B cell (primary cell): ENCODE results near the gene CD34. TPM values are rescaled to one million over a fixed set of nuclear protein-coding genes. Genes with fewer than 3 reads are reported as not detected.

Source experiments
- ATAC-seq: fragments of 200-7000 bp; cut with Tn5 transposase; one replicate; pipeline ENCODE4 v1.10.0; 2021; ENCODE audit warnings: low read depth, mild to moderate bottlenecking, moderate number of reproducible peaks, moderate library complexity
- CTCF ChIA-PET: fragments of 350-600 bp; sonication (Branson Sonifier 250); formaldehyde crosslinking; loops from one replicate; lab custom pipeline; 2021; ENCODE audit warnings: antibody characterized with exemption, inconsistent platforms; lab: Charles Lee
- POLR2A ChIA-PET: fragments of 350-600 bp; sonication (Branson Sonifier 250); formaldehyde crosslinking; loops from one replicate; lab custom pipeline; 2021; ENCODE audit warnings: antibody characterized with exemption; lab: Charles Lee
- DNase-seq: peaks from one replicate; pipeline ENCODE4 v3.0.0; 2013
- H2AFZ ChIP-seq: 2 replicates; pipeline ENCODE4 v1.6.1; 2012; ENCODE audit warnings: mild to moderate bottlenecking, low read depth, low read length; ENCODE audit not compliant: insufficient read depth, poor library complexity, severe bottlenecking
- H3K27ac ChIP-seq, 2 donors: 1 replicate in 1 of 2; 2 replicates in 1 of 2; pipeline ENCODE4 v1.5.1; 2012 to 2013; ENCODE audit warnings: low read length in 2 of 2, mild to moderate bottlenecking in 2 of 2, moderate library complexity in 1 of 2
- H3K27me3 ChIP-seq, 4 experiments: fragments of 200-600 bp in 1 of 4; sonication (generic) in 1 of 4; replicated peaks in 1 of 4; 1 replicate in 2 of 4; 2 replicates in 2 of 4; pipeline versions ENCODE4 v1.6.1 to v1.7.0; 2013 to 2016; ENCODE audit warnings: low read length in 3 of 4, mild to moderate bottlenecking in 2 of 4, mixed read lengths in 1 of 4, moderate library complexity in 1 of 4; ENCODE audit not compliant: insufficient read depth in 4 of 4, control insufficient read depth in 3 of 4; ENCODE audit errors: control extremely low read depth in 1 of 4
- H3K36me3 ChIP-seq, 2 experiments: replicated peaks in 1 of 2; 1 replicate in 1 of 2; 2 replicates in 1 of 2; pipeline versions ENCODE4 v1.6.1 to v1.7.1; 2013; ENCODE audit warnings: low read length in 1 of 2; ENCODE audit not compliant: insufficient read depth in 2 of 2, control insufficient read depth in 1 of 2; ENCODE audit errors: control extremely low read depth in 1 of 2, extremely low read depth in 1 of 2
- H3K4me1 ChIP-seq, 2 donors: fragments of 200-600 bp in 1 of 2; sonication (generic) in 1 of 2; 1 replicate in 1 of 2; 2 replicates in 1 of 2; pipeline versions ENCODE4 v1.5.1 to v1.6.1; 2013 to 2017; ENCODE audit warnings: low read length in 2 of 2; ENCODE audit not compliant: control insufficient read depth in 2 of 2, insufficient read depth in 2 of 2
- H3K4me2 ChIP-seq: replicated peaks from 2 replicates; pipeline ENCODE3; 2012; ENCODE audit warnings: mild to moderate bottlenecking, low read depth, low read length; ENCODE audit not compliant: poor library complexity, severe bottlenecking
- H3K4me3 ChIP-seq, 5 experiments: fragments of 200-600 bp in 1 of 5; sonication (generic) in 1 of 5; 1 replicate in 3 of 5; 2 replicates in 2 of 5; pipeline versions ENCODE4 v1.5.1 to v1.7.0; 2011 to 2016; ENCODE audit warnings: low read length in 4 of 5, mild to moderate bottlenecking in 4 of 5, low read depth in 2 of 5, control low read depth in 1 of 5, moderate library complexity in 1 of 5; ENCODE audit not compliant: insufficient read depth in 1 of 5; ENCODE audit errors: control extremely low read depth in 1 of 5, extremely low read depth in 1 of 5
- H3K79me2 ChIP-seq: fragments of 200-600 bp; sonication (generic); one replicate; pipeline ENCODE4 v1.6.0; 2016; ENCODE audit warnings: low read length; ENCODE audit not compliant: control insufficient read depth, insufficient read depth
- H3K9ac ChIP-seq: fragments of 200-600 bp; sonication (generic); 2 replicates; pipeline ENCODE4 v1.6.1; 2017; ENCODE audit warnings: mild to moderate bottlenecking, low read length, moderate library complexity
- H3K9me3 ChIP-seq, 3 donors: one replicate each; pipeline versions ENCODE4 v1.6.1 to v1.7.1; 2013; ENCODE audit warnings: low read length in 2 of 3; ENCODE audit not compliant: control insufficient read depth in 2 of 3, insufficient read depth in 1 of 3; ENCODE audit errors: control extremely low read depth in 1 of 3
- H4K20me1 ChIP-seq: 2 replicates; pipeline ENCODE4 v1.6.0; 2012; ENCODE audit warnings: mild to moderate bottlenecking, low read length; ENCODE audit not compliant: insufficient read depth, control insufficient read depth, poor library complexity, severe bottlenecking
- H3K27ac Mint-ChIP-seq: one replicate; pipeline ENCODE4 v1.8.0; 2021; ENCODE audit warnings: mixed read lengths
- H3K27me3 Mint-ChIP-seq: one replicate; pipeline ENCODE4 v1.8.0; 2021; ENCODE audit warnings: mixed read lengths
- H3K4me1 Mint-ChIP-seq: one replicate; pipeline ENCODE4 v1.8.0; 2021; ENCODE audit warnings: mixed read lengths
- H3K4me3 Mint-ChIP-seq: one replicate; pipeline ENCODE4 v1.8.0; 2021; ENCODE audit warnings: mixed read lengths
- H3K9me3 Mint-ChIP-seq: one replicate; pipeline ENCODE4 v1.8.0; 2022; ENCODE audit warnings: mixed read lengths; ENCODE audit not compliant: insufficient read depth
- CTCF ChIP-seq: fragments of 200-600 bp; IDR thresholded peaks from one replicate; pipeline ENCODE4 v1.8.0; 2022; ENCODE audit warnings: antibody characterized with exemption, mild to moderate bottlenecking
- EZH2 ChIP-seq: IDR thresholded peaks from 2 replicates; pipeline ENCODE4 v1.6.1; 2012; ENCODE audit warnings: borderline replicate concordance, low read depth, mild to moderate bottlenecking, moderate library complexity, low read length; ENCODE audit not compliant: insufficient read depth, poor library complexity, severe bottlenecking
- whole genome bisulfite sequencing: methylation state at CpG from one replicate; pipeline ENCODE4 v1.1.5; 2013; ENCODE audit warnings: missing lambda C conversion rate; ENCODE audit not compliant: insufficient coverage; 5-methylcytosine and 5-hydroxymethylcytosine counted together
- intact Hi-C: fragments of 100-400 bp; cut with micrococcal nuclease; formaldehyde crosslinking; loops from one replicate; pipeline ENCODE4 v1.10.0; 2022
- polyA plus RNA-seq: library from polyadenylated mRNA; depleted of rRNA; stranded (reverse); fragments of >200 nt; gene quantifications from 2 replicates; pipeline ENCODE4 v1.2.3, GENCODE V29; 2012
- total RNA-seq, 2 donors: library from RNA; stranded (reverse); fragments of 120-200 nt in 1 of 2; gene quantifications; 1 replicate in 1 of 2; 2 replicates in 1 of 2; pipeline versions ENCODE4 v1.2.3 to v1.2.4, GENCODE V29; 2013 to 2022

Gene CD34
- total and polyA plus RNA-seq, 2 donors (not counting 1 experiment from before 2014, with no cell fraction given), result not detected

GRCh38 chr1:207854001-207854400 is 56.9 kb downstream of the CD34 start:
- H3K4me1 Mint-ChIP-seq, result peaks cover 50% of the 10 kb centered on the region
- H3K9me3 Mint-ChIP-seq, result no peaks in the 10 kb centered on the region
- Histone ChIP-seq H3K27ac (no peak overlapping the region), H3K4me3 (no peak overlapping the region), H3K9me3 (no peaks in the 10 kb centered on the region), H4K20me1 (peaks cover 83% of the 10 kb centered on the region), H2AFZ (no peak overlapping the region), H3K4me1 (peaks cover 24 to 32% of the 10 kb centered on the region in 2 donors), H3K9ac (no peak overlapping the region), H3K4me2 (no peak overlapping the region), H3K36me3 (peaks cover 0 to 41% of the 10 kb centered on the region in 2 experiments), H3K27me3 (no peaks in the 10 kb centered on the region), H3K79me2 (peaks cover 100% of the 10 kb centered on the region)
- no peak overlapping the region for H3K4me3 Mint-ChIP-seq
- no peak overlapping the region for H3K27ac Mint-ChIP-seq
- CTCF ChIA-PET, result interaction anchor here (0.7 kb wide), 1 partner anchor 17 kb away, joined by 4 read pairs; no protein-coding TSS in a partner anchor
- POLR2A ChIA-PET, result no interaction called here
- TF ChIP-seq EZH2, result no peak
- no peak for TF ChIP-seq CTCF
- DNase-seq (no peak), ATAC-seq (no peak)
- intact Hi-C loops, result no loop called here
- 100% methylated on average over 2 of the region's 2 CpGs for WGBS
- H3K27me3 Mint-ChIP-seq, result no peaks in the 10 kb centered on the region

DNA sequence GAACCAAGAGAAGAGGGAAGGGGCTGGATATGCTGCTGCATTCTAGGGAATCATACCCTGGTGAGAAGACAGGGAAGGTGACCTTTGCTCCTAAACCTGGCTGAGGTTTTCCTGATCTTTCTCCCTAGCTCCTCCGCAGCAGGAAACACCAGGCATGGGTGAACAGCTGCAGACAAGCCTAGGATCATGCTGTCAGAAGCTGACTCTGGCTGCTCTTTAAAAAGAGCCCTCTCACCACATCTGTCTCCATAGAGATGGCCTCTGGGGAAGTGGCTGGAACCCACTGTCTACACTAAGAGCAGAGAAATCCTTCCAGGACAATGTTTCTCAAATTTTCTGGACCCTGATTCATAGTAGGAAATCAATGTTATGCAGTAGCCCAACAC is 57.6 kb downstream of the CD34 start:
- no peak overlapping the region for H3K27ac Mint-ChIP-seq
- peaks cover 86% of the 10 kb centered on the region for H4K20me1 ChIP-seq
- no peak overlapping the region for H3K9ac ChIP-seq
- H3K27me3 Mint-ChIP-seq, result no peaks in the 10 kb centered on the region
- peaks cover 98% of the 10 kb centered on the region for H3K79me2 ChIP-seq
- H3K4me3 ChIP-seq, result no peak overlapping the region
- no peaks in the 10 kb centered on the region for H3K9me3 ChIP-seq
- TF ChIP-seq EZH2 (no peak), CTCF (no peak)
- H3K36me3 ChIP-seq, result peaks cover 0 to 39% of the 10 kb centered on the region in 2 experiments
- DNase-seq (no peak), ATAC-seq (no peak)
- peak overlapping the region; percentile 27 for H3K4me2 ChIP-seq
- no peak overlapping the region for H3K27ac ChIP-seq
- no CpG with 5 or more reads among the region's 1 CpG for WGBS
- H3K4me3 Mint-ChIP-seq, result no peak overlapping the region
- ChIA-PET CTCF (interaction anchor here (1.0 kb wide), 1 partner anchor 29 kb away, joined by 3 read pairs; no protein-coding TSS in a partner anchor), POLR2A (no interaction called here)
- intact Hi-C loops, result no loop called here
- peaks cover 29 to 38% of the 10 kb centered on the region in 2 donors for H3K4me1 ChIP-seq
- H3K27me3 ChIP-seq, result no peaks in the 10 kb centered on the region
- peaks cover 56% of the 10 kb centered on the region for H3K4me1 Mint-ChIP-seq
- no peaks in the 10 kb centered on the region for H3K9me3 Mint-ChIP-seq
- no peak overlapping the region for H2AFZ ChIP-seq
